NCI-H345 treated with DMSO at 0.1 percent for 48 hours (cell line): ENCODE measurements around the gene NKX3-2.

ENCODE experiments used
- DNase-seq: peaks from one replicate; lab custom pipeline; 2025; ENCODE audit not compliant: unreplicated experiment; lab: John Stamatoyannopoulos, UW

Gene NKX3-2

GRCh38 chr4:13534344-13535063 is 9.8 kb downstream of the NKX3-2 start:
- DNase-seq, result no peak

- DNase-seq, result no peak
These were observed 10.5 kb downstream of the NKX3-2 start for GRCh38 chr4:13533670-13534343.

- DNase-seq, result no peak
These were observed 12.7 kb downstream of the NKX3-2 start for GRCh38 chr4:13531625-13531998.

DNA sequence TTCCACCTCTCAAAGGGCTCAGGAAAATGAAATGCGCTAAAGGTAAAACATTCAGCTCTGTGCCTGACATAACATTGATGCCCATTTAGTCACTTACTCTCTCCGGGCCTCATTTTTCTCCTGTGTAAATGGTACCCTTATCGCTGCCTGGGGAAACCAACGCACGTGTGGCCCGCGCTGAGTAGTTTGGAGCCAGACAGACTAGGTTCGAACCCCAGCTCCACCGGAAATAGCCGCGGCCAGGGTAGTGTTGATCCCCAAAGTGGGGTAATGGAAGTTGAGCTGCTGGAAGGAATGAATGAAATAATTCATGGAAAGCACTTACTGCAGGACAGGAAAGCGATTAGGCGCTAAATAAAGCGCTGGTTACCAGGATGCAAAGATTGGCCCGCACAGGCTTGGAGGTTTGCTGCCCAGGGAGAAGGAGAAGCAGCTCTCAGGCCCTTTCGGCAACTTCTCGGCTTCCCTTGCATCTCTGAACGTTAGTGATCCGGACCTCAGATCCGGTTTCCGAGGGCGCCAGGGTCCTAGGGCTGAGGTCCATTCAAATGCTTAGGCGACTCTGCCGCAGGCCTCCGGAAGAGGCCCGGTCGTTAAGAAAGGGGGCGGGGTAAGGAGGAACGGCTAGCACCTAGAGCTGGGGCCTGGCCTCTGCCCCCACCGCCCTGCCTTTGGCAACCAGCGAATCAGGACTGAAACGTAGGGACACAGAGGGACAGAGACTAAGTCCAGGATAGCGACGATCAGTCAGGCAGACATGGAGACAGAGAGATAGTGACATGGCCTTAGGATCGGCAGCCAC is 13.3 kb downstream of the NKX3-2 start:
- no peak for DNase-seq

DNA sequence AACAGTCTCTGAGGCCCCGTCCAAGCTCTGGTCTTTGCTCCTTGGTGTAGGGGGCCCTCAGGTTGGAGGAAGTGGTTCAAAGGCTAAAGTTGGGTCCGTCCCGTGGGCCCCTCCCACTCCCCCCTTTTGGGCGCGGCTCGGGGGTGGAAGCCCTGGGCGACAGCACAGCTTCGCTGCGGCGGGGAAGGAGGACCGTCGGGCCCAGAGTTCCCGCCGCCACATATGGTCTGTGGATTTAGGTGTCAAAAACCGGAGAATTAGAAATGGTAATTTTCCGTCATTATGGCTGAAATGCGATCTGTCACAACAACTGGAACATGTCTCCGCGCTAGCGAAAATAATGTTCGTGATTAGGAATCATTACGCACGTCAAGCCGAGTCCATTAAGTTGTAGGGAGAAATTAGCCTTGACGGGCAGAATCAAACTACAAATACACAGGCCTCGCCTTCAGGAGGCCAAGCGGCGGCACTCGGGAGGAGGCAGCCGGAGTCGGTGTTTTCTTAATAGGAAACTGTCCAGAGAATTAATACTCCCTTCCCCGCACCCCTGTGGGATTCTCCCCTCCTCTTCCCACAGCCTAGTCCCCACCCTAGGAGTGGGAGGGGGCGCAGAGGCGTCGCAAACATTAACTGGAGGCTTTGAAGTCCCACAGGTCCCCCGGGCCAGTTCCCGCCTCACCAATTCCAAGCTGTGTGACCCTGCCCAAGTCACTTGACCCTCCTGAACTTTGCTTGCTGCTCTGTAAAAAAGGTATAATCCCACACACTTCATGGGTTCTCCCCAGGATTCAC is 15.0 kb downstream of the NKX3-2 start:
- no peak for DNase-seq

DNA sequence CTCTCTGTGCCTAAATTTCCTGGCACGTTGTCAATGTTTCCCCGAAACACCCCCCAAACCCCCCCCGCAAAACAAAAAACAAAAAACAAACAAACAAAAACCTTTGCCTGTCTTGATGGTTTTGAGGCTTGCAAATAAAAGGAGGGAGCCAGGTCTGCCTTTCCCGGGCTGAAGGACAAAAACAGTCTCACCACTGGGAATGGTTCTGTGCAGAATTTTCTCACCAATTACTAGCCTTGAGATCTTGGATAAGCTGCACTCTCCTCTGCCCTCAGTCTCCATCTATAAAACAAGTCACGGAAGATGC is 15.5 kb downstream of the NKX3-2 start:
- no peak for DNase-seq

DNA sequence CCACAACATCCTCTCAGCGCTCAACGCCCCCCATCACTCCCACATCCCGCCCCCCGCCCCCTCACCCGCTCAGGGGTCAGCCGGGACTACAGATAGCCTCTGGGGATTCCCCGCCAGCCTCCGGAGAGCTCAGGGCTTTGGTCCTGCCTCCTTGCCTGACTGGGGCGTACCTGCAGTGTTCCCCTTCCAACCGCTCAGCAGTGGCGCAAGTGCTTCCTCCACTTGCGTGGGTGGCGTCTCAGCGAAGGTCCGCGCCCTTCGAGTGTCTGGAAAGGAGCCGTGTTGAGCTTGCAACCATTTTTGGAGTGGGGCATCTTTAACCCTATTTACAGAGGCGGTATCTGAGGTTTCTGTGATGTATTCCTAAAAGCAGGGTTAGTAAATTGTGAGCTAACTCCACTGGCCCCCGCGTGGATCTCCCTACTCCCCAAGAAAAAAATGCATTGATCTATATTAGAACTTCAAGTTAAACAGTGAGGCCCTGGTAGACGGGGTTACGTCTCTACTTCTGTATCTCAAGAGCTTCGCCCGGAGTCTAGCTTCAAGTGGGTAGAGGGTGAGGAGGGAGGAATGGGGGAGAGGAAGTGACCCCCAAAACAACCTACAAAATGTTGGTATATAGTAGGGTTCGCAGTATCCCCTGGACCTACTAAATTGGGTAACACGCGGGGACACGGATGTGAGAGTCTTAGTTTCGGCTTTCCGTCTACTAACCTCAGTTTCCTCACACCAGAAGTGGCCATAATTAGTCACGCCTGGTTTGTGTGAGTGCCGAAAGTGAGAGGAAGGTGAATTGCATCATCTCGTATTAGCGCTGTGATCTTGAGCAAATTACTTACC is 16.1 kb downstream of the NKX3-2 start:
- no peak for DNase-seq

GRCh38 chr4:13527192-13527980 is 16.9 kb downstream of the NKX3-2 start:
- DNase-seq, result no peak

DNA sequence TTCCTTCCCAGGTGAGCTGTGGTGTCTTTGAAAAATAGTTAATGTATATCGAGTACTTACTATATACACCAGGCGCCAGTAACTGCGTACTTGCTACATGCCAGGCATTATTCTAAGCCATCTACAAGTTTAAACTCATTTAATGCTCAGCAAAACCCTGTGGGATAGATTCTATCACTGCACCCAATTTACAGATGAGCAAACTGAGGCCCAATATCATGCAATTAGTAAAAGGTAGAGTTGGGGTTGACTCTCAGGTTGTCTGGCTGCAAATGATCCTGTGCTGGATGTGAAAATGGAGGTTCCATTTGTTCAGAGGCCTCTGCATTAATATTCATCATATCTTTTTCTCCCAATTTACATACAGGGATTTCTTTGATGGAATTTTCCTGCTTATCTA is 17.6 kb downstream of the NKX3-2 start:
- DNase-seq, result no peak

GRCh38 chr4:13525606-13526281 is 18.6 kb downstream of the NKX3-2 start:
- DNase-seq, result no peak

DNA sequence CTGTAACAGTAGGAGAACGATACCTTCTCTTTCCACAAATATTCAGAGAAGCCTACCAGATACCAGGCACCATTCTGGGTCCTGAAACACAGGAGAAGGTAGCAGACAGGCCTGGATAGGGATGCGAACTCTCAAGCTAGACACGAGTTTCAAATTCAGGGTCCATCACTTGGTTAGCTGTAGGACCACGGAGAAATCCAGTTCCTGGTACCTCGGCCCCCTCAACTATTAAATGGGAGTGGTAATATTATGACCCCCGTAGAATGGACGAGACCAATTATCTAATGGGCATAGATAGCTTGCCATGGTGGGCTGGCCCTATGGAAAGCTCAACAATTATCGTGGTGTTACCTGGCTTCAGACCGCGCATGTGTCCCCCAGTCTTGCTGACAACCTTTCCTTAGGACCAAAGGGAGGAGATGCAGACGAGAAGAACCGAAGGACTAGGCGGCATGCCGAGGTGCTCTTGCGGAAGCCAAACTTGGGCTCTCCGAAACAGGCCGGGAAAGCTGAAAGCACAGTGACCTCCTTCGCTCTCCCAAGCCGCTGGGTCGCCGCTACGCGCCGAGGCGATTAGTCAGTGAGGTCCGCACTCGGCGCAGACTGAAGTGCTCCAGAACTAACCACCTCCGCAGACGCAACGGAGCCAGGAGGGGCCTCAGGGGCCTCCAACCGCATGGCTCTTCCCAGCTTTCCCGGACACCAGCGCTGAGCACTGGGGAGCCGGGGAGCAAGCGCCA is 19.6 kb downstream of the NKX3-2 start:
- no peak for DNase-seq

GRCh38 chr4:13523591-13524503 is 20.5 kb downstream of the NKX3-2 start:
- DNase-seq, result no peak

DNA sequence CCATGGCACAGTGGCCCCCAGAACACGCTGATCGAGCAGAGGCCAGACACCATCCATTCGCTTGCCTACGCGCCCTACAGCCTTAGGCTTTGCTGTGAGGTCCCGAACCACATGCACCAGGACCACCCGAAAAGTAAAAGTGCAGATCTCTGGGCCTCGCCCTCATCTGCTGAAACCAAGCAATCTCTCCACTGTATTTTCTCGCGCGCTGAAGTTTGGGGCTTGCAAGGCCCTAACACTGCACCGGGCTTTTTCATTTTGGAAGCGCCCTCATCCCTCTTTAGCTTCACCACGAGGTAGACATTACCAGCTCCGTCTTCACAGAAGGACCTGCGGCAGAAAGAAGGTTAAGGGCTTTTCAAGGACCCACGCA is 21.2 kb downstream of the NKX3-2 start:
- no peak for DNase-seq

DNA sequence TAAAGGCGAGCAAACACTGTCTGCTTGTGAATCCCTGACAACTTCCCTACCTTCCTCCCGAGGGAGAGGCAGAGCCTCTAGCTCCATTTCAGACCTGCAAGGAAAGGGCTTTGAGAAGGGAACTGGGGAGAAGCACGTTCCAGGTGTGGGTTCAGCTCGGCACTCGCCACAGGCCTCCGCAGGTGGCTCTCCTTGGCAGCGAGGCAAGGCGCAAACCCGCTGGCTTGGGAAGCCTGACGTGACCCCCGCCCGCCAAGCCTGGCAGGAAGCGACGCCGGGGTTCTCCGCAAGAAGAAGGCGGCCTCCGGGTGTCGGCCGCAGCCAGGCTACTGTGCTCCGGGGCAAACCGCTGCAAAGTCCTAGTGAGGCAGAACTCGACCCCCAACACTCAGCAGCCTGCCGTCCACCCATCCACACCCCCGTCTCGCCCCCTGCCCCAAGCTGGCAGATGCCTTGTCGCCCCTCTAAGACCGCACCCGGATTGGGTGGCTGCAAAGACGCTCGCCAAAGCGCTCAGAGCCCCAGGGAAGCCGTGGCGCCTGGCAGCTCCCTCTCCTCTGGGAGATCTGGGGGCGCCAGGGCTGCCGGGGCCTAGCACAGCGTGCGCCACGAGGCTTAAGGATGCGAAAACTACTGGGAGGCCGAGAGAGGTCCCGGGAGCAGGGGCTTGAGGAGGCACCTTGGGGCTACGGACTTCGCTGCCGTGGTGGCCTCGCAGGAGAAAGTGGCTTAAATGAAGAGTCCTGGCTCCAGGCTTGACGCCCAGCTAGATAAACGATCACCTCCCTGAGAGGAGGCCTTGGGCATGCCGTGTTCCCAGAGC is 21.8 kb downstream of the NKX3-2 start:
- no peak for DNase-seq

- DNase-seq, result no peak
These were observed 23.3 kb downstream of the NKX3-2 start for GRCh38 chr4:13521047-13521446.

DNA sequence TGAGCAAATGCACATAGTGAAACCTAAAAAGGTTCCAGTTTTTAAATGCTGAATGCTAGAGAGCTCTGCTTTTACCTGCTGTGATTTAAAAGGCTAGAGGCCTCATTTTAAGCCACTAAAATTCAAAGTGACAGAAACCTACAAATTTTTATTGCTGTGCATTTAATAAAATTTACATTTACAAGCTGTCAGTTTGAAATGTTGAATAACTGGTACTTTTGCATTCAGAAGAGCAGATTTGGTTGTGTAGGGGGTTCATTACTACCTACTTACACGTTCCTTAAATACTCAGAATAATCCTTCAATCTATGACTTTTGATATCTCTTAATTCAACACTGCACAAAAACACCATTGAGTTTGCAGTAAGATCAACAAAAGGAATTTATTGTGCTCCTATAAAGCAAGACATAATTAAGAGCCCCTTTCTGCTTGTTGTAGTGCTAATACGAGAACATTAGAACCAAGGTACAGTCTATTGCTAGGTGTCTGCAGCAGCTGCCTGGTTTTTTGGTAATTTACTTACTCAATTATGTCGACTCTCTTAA is 27.9 kb downstream of the NKX3-2 start:
- DNase-seq, result no peak
